Central memory CD8-positive, alpha-beta T cell (primary cell): ENCODE results near the gene FADS2.

Source experiments
- ATAC-seq: fragments of 150-1000 bp; cut with Tn5 transposase; replicated peaks from 2 replicates; pipeline ENCODE4 v1.10.0; 2022; ENCODE audit warnings: mild to moderate bottlenecking, moderate FRiP score, moderate number of reproducible peaks; ENCODE audit not compliant: poor library complexity, severe bottlenecking; ENCODE audit errors: extremely low read depth
- DNase-seq, 2 donors: peaks; one replicate each; pipeline ENCODE4 v3.0.0; 2021; ENCODE audit warnings: low spot score in 2 of 2
- H3K27ac Mint-ChIP-seq: one replicate; pipeline ENCODE4 v1.8.0; 2022; ENCODE audit warnings: low read depth, mild to moderate bottlenecking, moderate library complexity, mixed read lengths
- H3K27me3 Mint-ChIP-seq: one replicate; pipeline ENCODE4 v1.8.0; 2022; ENCODE audit warnings: mixed read lengths
- H3K36me3 Mint-ChIP-seq: one replicate; pipeline ENCODE4 v1.8.0; 2022; ENCODE audit warnings: mild to moderate bottlenecking, moderate library complexity, mixed read lengths; ENCODE audit not compliant: insufficient read depth
- H3K4me1 Mint-ChIP-seq: one replicate; pipeline ENCODE4 v1.8.0; 2022; ENCODE audit warnings: mixed read lengths
- H3K4me3 Mint-ChIP-seq: one replicate; pipeline ENCODE4 v1.8.0; 2022; ENCODE audit warnings: mild to moderate bottlenecking, moderate library complexity, mixed read lengths
- H3K9me3 Mint-ChIP-seq: one replicate; pipeline ENCODE4 v1.8.0; 2022; ENCODE audit warnings: mixed read lengths

FADS2 gene

DNA sequence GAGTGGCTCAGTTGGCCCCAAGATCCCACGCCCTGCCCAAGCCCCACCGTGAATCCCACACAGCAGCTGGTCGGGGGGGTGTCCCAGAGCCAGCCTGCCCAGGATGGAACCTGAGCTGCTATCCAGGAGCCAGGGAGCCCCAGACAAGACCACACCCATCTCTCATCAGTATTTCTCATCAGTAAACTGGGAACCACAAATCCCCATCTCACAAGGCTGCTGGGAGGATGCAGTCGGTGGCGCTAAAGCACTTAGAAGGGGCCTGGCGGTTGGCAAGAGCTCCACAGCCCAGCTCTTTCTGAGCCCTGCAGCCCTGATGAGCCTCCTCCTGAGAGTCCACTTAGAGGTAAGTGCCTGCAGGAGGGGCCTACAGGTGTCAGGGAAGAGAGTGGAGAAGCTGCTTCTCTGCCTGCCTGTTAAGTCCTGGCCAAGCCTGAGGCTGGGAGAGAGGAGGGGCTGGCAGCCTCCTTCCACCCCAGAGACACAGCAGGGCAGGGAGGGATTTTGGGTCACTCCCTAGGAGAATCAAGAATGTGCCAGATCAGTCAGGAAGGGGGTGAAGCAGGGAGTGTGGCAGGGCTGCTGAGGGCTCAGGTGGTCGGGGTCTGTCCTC is 57.2 kb downstream of the FADS2 start:
- no peak overlapping the region for H3K27ac Mint-ChIP-seq
- no peaks in the 10 kb centered on the region for H3K9me3 Mint-ChIP-seq
- peaks cover 11% of the 10 kb centered on the region for H3K4me1 Mint-ChIP-seq
- ATAC-seq (no peak), DNase-seq (no peak)
- H3K27me3 Mint-ChIP-seq = no peaks in the 10 kb centered on the region
- no peaks in the 10 kb centered on the region for H3K36me3 Mint-ChIP-seq
- no peak overlapping the region for H3K4me3 Mint-ChIP-seq

- Mint-ChIP-seq H3K9me3 (no peaks in the 10 kb centered on the region), H3K4me1 (peaks cover 13% of the 10 kb centered on the region), H3K4me3 (no peak overlapping the region), H3K36me3 (no peaks in the 10 kb centered on the region), H3K27ac (no peak overlapping the region), H3K27me3 (no peaks in the 10 kb centered on the region)
- DNase-seq = no peak
- ATAC-seq = no peak
These were observed 57.9 kb downstream of the FADS2 start for GRCh38 chr11:61885784-61886580.

- H3K36me3 Mint-ChIP-seq = no peaks in the 10 kb centered on the region
- H3K27ac Mint-ChIP-seq = no peak overlapping the region
These were observed 58.5 kb downstream of the FADS2 start for GRCh38 chr11:61886643-61887042.

DNA sequence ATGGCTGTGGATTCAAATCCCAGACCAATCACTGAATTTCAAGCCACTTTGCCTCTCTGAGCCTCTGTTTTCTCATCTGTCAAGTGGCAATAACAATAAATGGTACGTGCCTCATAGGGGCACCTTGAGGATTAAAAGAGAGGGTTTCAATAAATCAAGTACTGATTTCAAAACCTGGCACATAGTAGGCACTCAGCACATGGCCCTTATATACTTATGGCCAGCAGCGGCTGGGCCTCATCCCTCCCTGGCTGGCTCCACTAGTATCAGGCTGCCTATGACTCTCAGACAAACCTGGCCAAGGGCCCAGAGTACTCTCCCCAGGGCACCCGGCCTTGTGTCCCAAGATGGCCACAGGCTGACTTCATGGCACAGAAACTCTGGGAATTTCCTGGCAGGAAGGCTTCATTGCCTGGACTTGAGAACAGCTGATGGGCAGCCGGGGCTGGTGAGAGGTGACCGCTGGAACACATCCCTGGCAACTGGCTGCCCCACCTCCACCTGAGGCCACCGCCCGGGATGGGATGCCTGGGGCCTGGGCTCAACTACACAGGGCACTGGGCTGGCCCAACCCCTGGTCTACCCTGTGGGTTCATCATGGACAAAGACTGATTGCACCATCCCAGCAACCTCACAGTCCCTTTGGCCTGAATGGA is 59.9 kb downstream of the FADS2 start:
- no peak overlapping the region for H3K27ac Mint-ChIP-seq
- DNase-seq = no peak
- no peak overlapping the region for H3K4me3 Mint-ChIP-seq
- ATAC-seq = no peak
- no peaks in the 10 kb centered on the region for H3K9me3 Mint-ChIP-seq
- peaks cover 3% of the 10 kb centered on the region for H3K36me3 Mint-ChIP-seq
- H3K27me3 Mint-ChIP-seq = no peaks in the 10 kb centered on the region
- peaks cover 11% of the 10 kb centered on the region for H3K4me1 Mint-ChIP-seq

More at GRCh38 chr11:61886643-61887042, 58.5 kb downstream of the FADS2 start:
- H3K27me3 Mint-ChIP-seq = no peaks in the 10 kb centered on the region
- DNase-seq = no peak
- no peaks in the 10 kb centered on the region for H3K9me3 Mint-ChIP-seq
- H3K4me3 Mint-ChIP-seq = no peak overlapping the region
- peaks cover 11% of the 10 kb centered on the region for H3K4me1 Mint-ChIP-seq
- no peak for ATAC-seq

DNA sequence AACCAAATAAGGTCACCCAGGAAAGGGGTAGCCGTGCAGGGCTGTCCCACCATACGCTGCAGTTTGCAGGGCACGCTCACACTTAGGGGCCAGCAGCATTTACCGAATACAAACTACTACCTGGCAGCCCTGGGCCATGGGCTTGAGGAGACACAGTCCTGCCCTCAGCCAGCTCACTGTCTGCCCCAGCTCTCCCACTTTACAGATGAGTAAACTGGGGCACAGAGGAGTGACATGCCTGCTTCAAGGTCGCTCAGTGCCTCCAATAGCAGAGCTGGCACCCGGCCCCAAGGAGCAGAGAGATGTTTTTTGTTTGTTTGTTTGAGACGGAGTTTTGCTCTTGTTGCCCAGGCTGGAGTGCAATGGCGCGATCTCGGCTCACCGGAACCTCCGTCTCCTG is 60.5 kb downstream of the FADS2 start:
- no peaks in the 10 kb centered on the region for H3K9me3 Mint-ChIP-seq
- peaks cover 11% of the 10 kb centered on the region for H3K4me1 Mint-ChIP-seq
- H3K27me3 Mint-ChIP-seq = no peaks in the 10 kb centered on the region
- peaks cover 3% of the 10 kb centered on the region for H3K36me3 Mint-ChIP-seq
- ATAC-seq (no peak), DNase-seq (no peak)
- no peak overlapping the region for H3K27ac Mint-ChIP-seq
- no peak overlapping the region for H3K4me3 Mint-ChIP-seq

DNA sequence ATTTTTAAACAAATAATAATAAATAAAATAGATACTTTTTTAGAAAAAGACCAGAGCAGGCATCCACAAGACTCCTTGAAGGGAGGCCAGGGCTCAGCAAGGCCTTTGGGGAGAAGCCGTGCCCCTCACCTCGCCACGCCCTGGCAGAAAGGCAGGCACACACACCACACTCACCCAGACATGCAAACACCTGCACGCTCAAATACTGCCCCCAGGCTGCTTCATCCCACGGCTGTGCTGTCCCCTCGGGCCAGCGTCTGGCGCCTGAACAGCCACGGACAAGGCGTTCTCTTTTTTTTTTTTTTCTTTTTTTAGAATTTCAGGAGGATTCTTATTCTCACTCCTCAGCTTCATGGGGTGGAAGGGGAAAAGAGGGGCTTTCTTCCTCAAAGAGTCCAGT is 61.7 kb downstream of the FADS2 start:
- ATAC-seq (no peak), DNase-seq (no peak)
- Mint-ChIP-seq H3K4me3 (peak overlapping the region; percentile 85), H3K4me1 (peaks cover 11% of the 10 kb centered on the region), H3K27me3 (no peaks in the 10 kb centered on the region), H3K9me3 (no peaks in the 10 kb centered on the region), H3K27ac (no peak overlapping the region), H3K36me3 (peaks cover 3% of the 10 kb centered on the region)

DNA sequence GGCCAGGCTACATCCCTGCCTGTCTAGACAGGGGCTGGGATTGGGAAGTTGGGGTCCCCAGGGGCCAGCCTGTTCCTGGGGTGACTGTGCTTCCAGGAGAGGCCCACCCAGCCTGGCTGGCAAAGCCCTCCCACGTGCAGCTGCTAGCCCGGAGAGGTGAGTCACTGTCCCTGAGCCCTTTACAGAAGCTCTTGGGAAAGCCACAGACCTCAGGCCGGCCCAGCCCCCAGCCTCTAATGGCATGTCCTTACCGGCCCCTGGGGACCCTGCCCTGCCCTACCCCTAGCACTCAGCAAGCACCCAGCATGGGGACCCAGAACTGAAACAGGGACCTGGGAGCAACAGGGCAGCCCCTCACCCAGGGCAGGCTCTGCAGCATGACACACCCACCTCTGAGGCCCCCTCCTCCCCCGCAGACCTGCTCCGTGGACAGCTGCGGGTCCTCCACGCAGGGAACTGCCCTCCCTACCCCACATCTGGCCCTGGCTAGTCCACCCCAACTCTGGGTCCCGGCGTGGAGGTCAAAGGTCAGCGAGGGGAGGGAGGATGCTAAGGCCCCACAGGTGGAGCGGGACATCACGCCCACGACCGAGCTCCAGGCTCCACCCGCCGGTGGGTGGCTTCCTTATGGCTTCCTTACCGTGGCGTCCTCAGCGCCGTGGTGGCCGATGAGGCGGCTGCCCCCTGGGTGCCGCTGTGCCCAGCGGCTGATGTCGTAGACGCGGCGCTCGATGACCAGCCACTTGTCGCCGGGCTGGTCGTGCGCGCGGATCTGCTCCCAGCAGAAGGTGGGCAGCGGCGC is 62.6 kb downstream of the FADS2 start:
- Mint-ChIP-seq H3K36me3 (peaks cover 3% of the 10 kb centered on the region), H3K27me3 (no peaks in the 10 kb centered on the region), H3K4me3 (peak overlapping the region; percentile 85), H3K9me3 (no peaks in the 10 kb centered on the region), H3K4me1 (peaks cover 11% of the 10 kb centered on the region), H3K27ac (no peak overlapping the region)
- DNase-seq (no peak), ATAC-seq (peak; percentile 37)

- Mint-ChIP-seq H3K27ac (peak within 1 kb of the TSS; percentile 38), H3K36me3 (peaks cover 3% of the 10 kb centered on the region), H3K27me3 (no peaks in the 10 kb centered on the region), H3K4me3 (peak within 1 kb of the TSS; percentile 85), H3K4me1 (peaks cover 11% of the 10 kb centered on the region), H3K9me3 (no peaks in the 10 kb centered on the region)
- ATAC-seq = peak; percentile 62
- DNase-seq = peak; percentile 23 to 48
These were observed 63.4 kb downstream of the FADS2 start, which contains the start of gene FADS3 for GRCh38 chr11:61891331-61892084. Gene FADS3 (minus strand): TSS chr11:61891545. CDS start chr11:61891381, 164 bp downstream.

- Mint-ChIP-seq H3K27me3 (no peaks in the 10 kb centered on the region), H3K9me3 (no peaks in the 10 kb centered on the region), H3K4me3 (peak overlapping the region; percentile 62), H3K36me3 (peaks cover 3% of the 10 kb centered on the region), H3K4me1 (peaks cover 11% of the 10 kb centered on the region), H3K27ac (peak overlapping the region; percentile 38)
- ATAC-seq = peak; percentile 71
- no peak for DNase-seq
These were observed 63.9 kb downstream of the FADS2 start for GRCh38 chr11:61892085-61892370.

DNA sequence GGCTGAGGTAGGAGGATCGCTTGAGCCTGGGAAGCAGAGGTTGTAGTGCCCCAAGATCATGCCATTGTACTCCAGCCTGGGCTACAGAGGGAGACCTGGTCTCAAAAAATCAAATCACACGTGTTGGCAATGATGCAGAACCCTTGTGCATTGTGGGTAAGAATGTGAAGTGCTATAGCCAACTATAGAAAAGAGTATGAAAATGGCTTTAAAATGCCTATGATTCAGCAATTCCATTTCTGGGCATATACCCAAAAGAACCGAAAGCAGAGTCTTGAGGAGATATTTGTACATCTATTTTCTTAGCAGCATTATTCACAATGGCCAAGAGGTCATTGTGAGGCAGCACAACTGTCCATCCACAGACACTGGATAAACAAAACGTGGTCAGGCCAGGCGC is 65.9 kb downstream of the FADS2 start:
- no peak overlapping the region for H3K4me3 Mint-ChIP-seq

GRCh38 chr11:61895046-61895717 is 67.1 kb downstream of the FADS2 start:
- no peaks in the 10 kb centered on the region for H3K27me3 Mint-ChIP-seq
- DNase-seq (no peak), ATAC-seq (no peak)
- H3K27ac Mint-ChIP-seq = no peak overlapping the region
- H3K36me3 Mint-ChIP-seq = peaks cover 8% of the 10 kb centered on the region
- H3K9me3 Mint-ChIP-seq = no peaks in the 10 kb centered on the region
- no peak overlapping the region for H3K4me3 Mint-ChIP-seq
- peaks cover 12% of the 10 kb centered on the region for H3K4me1 Mint-ChIP-seq

More for the DNA sequence above, 65.9 kb downstream of the FADS2 start:
- Mint-ChIP-seq H3K27ac (no peak overlapping the region), H3K36me3 (peaks cover 4% of the 10 kb centered on the region), H3K4me1 (peaks cover 6% of the 10 kb centered on the region), H3K9me3 (no peaks in the 10 kb centered on the region), H3K27me3 (no peaks in the 10 kb centered on the region)
- ATAC-seq (no peak), DNase-seq (no peak)
